HG03354 (cell line): ENCODE data around the gene DGCR8.

Experiments used
- ATAC-seq: cut with Tn5 transposase; IDR thresholded peaks from one replicate; pipeline ENCODE4 v1.9.1; 2021; ENCODE audit warnings: mild to moderate bottlenecking; ENCODE audit not compliant: unreplicated experiment, poor library complexity, severe bottlenecking

DGCR8 gene

DNA sequence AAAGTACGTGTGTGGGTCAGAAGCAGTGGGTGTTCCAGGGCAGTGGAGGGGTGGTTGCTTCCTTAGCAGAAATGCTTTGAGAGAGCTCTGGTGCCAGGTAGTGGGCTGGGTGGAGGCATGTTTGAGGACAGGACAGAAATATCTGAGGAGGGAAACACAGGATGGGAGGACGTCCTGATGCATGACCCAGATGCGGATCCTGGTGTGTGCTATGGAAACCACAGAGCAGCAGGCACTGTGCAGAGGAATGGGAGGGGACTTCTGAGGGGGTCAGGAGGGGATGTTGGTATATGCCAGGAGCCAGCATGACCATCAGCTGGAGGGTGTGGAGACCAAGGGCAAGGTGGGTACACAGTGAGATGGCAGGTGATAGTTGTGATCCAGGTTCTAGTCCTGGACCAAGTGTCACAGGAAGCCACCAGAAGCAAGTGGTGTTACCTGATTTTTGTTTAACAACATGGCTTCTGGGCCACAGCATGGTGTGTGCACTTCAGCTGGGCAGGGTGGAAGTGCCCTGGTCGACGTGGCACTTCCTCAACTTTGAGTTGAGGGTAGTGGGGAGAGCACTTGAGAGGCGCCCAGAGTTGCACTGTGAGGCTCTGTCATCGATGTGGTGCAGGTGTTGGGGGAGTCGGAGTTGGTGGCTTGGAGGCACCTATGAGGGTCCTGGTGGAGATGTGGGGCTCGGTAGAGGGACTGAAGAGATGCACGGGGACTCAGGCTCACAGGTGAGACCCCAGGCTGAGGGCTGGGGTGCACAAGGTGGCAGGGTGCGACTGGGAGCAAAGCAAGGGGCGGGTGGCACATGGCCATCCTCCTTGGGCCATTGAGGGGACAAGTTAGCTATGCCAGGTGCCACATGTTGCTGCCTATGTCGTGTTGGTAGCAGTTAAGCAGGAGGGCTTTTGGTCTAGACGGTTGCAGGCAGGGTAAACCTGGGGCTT is 7.5 kb downstream of the DGCR8 start:
- ATAC-seq, result no peak

DNA sequence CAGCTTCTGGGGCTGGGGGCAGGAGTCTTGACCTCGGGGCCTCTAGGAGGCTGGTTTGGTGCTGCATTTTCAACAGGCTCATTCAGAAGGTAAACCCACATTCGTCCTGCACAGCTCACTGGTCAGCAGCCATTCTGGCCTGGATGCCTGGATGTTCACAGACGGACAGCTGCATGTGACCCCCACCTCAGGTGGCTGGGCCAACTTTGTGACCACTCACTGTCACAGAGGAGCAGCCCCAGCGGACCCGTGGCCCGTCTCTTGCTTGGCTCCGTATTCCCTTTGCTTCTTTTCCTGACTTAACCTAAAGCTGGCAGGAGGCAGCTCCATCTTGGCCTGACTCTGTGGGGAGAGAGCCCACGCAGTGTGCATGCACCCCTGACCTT is 8.2 kb downstream of the DGCR8 start:
- ATAC-seq, result no peak

DNA sequence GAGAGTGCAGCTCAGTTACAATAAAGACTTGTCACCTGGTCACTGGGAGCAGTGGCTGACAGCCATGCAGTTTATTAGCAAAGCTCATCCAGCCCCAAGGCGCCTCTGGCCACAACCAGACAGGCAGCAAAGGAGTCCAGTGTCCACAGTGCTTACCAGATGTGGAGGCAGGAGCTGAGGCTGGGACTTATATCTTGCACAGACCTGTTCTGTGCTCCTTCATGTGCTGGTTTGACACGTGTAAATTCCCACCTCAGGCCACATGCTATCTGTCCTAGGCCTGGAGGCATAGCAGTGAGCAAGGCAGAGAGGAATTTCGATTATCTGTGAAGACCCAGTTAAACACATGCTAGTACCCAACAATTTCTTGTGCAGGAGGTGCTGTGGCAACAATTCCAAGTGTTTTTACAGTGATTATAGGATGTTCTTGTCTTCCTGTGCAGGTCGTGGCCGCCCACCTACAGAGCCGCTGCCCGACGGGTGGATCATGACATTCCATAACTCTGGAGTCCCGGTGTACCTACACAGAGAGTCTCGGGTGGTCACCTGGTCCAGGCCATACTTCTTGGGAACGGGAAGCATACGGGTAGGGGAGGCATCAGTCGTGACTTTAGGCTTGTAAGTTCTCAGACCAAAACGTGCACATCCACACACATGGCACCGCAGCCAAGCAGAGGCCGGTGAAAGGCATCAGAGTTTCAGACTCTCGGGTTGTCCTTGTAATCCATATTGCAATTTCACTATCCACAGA is 9.4 kb downstream of the DGCR8 start:
- no peak for ATAC-seq

DNA sequence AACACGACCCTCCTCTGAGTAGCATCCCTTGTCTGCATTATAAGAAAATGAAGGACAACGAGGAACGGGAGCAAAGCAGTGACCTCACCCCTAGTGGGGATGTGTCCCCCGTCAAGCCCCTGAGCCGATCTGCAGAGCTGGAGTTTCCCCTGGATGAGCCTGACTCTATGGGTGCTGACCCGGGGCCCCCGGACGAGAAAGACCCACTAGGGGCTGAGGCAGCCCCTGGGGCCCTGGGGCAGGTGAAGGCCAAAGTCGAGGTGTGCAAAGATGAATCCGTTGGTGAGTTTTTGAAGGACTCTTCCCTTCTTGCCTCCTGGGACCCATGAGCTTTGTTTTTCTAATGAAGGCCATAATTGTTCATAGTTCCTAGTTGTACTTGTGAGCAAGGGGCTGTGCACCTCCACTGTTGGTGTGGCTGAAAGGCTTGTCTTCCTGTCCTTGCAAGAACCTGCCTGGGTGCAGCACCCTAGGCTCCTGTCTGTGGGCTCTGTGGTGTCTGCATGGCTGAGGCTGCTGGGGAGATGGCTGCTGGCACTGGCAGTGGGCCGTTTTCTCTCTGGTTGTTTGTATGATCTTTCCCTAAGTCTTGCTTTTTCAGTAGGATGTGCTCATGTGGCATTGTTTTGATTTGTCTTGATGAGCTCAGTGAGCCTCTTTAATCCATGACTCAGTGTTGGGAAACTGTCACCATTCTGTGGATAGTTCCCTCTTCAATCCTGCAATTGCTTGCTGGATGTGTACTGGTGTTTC is 10.1 kb downstream of the DGCR8 start:
- ATAC-seq, result no peak

DNA sequence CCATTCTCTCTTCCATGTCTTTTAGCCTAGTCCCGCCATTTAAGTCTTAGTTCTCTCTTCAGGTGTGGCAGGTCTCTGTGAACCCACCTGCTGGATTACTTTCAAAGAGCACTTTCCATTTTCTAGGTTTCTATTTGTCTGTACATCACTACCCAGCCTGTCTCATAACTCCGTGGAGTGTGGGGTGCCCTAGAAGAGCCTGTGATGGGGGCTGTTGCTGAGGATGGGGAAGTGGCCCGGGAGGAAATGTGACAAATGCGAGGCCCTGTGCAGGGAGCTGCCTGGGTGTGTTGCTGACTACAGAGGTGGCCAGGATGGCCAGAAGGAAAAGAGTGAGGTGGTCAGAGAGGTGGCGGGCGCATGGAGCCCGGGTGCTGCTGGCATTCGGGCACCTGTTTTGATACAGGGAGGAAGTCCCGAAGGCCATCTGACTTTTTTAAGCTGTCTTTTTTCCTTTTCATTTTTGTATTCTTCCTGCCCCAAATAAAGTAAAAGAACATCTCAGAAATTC is 10.7 kb downstream of the DGCR8 start:
- no peak for ATAC-seq

DNA sequence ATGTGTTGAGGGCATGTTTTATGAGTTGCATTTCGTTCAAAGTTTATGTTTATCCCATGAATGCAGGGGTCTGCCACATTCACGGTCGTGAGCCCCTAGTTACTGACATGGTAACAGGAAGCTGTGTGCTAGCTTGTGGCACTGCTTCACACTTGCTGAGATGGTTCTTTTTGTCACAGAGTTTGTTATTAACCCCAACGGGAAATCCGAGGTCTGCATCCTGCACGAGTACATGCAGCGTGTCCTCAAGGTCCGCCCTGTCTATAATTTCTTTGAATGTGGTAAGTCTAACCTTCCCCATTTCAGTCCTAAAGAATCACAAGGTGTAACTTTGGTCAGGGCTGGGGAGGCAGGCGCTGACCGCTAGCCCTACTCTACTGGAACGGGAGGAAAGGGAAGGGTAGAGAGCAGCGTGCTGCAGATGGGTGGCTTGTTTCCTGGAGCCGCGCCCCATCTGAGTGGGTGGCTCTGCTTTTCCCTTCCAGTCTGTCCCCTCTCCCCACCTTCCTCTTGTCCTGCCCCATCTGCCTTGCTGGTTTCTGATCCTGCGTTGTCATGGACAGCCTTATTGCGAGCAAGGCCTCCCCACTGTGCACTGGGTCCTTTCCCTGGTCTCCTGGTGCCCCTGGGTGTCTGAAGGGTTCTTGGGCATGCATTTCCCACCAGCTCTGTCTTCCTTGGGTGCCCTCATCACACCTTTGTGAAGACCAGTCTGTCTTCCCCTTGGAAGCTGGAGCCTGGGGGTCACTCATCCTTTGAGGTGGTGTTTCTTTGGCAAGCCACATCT is 11.8 kb downstream of the DGCR8 start:
- no peak for ATAC-seq

DNA sequence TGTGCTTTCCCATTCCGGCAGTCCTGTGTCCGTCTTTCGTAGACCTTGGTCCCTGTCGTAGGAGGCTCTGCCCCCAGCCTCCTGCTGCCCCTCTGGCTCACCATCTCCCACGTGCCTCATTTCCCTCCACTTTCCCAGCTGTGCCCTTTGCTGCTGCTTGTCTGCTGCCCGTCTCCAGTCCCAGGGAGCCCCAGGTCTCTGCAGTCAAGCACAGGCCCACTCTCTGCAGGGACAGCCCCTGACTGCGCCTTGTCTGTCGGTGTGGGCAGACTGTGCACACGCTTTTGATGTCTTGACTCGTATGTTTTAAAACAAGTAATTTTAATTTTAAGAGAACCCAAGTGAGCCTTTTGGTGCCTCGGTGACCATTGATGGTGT is 12.4 kb downstream of the DGCR8 start:
- ATAC-seq, result no peak

DNA sequence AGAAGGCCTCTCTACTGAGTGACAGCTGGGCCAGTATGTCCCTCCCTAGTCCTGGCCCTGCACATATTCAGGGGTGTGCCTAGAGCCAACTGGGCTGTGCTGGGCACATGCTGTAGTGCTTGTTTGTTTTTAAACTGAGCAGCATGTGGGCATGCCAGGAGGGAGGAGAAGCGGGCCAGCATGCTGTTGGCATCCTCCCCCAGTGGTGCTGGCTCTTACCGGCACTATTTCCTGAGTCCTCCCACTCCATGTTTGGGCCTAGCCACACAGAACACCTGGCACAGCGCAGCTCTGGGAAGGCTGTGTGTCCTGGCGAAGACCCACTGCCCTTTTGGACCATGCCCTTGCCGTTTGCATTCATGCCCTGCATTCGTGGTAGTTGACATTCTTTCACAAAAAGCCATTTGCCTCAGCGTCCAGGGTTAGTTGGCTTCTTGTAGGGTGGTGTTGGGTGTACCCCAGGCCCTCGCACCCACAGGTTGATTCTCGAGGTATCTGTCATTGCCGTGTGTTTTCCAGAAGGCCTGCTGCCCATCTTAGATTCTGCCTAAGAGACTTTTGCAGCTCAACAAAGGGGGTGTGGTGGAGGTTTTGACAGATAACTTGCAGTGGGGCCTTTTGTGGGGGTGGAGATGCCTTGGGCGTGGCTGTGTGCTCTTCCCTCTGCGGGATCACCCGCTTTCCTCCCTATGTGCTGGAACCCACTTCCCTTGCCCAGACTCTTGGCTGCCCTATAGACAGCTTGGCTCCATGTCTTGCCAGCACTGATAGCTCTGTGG is 13.6 kb downstream of the DGCR8 start:
- no peak for ATAC-seq

DNA sequence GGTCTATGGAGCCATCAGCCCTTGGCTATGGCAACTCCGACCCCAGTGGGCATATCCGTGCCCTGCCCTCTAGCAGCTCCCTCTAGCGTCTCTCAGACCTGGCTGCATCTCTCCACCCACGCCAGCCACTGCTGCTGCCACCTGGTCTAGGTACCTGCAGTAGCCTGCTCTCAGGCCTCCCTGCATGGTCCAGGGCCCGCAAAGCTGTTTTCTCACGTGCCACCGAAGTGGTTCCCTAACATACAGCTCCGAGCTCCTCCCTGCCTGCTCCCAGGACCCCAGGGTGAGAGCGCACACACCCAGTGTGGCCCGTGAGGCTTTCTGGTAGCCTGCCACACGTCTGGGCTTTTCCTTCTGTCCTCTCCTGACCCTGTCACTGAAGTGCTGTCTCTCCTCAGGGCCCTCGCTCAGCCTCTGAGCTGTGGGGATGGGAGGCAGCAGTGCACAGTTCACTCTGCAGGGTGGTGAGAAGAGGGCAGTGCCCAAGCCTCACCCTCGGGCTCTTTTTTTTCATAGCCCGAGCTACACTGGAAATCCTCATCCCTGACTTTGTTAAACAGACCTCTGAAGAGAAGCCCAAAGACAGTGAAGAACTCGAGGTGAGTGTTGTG is 14.3 kb downstream of the DGCR8 start:
- ATAC-seq, result no peak

DNA sequence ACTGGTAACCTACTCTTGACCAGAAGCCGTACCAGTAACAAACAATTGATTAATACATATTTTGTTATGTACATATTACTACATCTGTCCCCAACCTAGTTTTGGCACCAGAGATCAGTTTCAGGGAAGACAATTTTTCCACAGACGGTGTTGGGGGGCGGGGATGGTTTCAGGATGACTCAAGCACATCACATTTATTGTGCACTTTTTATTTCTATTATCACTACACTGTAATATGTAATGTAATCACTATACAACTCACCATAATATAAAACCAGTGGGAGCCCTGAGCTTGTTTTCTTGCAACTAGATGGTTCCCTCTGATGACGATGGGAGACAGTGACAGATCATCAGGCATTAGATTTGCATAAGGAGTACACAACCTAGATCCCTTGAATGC is 15.5 kb downstream of the DGCR8 start:
- no peak for ATAC-seq

DNA sequence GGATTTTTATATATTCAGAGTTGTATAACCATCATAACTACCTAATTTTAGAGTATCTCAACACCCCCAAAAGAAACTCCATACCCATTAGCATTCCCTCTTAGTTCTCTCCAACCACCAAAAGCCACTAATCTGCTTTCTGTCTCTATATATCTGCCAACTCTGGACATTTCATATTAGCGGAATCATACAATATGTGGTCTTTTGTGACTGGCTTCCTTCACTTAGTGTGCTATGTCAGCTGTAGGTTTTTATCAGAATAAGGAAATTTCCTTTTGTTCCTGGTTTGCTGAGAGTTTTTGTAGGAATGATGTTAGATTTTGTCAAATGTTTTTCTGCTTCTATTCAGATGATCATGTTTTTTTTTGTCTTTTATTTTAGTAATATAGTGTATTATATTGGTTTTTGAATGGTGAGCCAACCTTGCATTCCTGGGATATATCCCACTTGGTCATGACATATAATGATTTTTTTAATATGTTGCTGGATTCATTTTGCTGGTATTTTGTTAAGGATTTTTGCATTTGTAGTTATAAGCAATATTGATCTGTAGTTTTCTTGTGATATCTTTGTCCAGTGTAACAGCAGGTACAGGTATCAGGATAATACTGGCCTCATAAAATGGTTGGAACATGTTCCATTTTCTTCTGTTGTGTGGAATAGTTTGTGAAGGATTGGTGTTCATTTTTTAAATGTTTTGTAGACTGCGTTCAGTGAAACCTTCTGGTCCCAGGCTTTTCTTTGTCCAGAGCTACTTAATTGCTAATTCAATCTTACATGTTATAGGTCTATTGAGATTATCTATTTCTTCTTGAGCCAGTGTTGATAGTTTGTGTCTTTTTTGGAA is 16.8 kb downstream of the DGCR8 start:
- ATAC-seq, result no peak

DNA sequence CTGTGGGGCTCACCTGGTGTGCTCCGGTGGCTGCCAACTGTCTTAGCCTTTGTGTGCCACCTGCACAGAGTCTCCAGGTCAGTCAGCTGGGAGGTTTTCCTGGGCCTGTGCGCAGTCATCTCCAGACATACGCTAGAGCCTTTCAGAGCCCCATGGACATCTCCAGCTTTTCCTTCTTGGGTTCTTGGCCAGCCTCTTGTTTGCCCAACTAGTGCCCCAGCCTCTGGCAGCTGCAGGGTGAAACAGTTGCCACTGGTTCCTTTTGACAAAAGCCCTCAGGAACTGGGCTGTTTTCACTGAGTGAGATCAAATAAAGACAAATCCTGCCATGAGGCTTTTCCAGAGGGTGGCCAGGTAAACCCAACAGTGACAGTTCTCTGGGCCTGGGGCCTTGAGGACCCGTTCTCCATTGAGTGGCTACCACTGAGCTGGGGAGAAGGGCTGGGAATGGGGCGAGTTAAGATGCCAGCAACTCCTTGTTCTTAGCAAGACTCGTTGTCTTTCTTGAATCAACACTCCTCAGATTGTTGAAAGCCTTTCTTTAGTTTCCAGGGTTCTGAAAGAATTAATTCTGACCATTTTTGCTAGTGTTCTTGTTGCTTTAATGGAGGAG is 19.2 kb downstream of the DGCR8 start:
- no peak for ATAC-seq

DNA sequence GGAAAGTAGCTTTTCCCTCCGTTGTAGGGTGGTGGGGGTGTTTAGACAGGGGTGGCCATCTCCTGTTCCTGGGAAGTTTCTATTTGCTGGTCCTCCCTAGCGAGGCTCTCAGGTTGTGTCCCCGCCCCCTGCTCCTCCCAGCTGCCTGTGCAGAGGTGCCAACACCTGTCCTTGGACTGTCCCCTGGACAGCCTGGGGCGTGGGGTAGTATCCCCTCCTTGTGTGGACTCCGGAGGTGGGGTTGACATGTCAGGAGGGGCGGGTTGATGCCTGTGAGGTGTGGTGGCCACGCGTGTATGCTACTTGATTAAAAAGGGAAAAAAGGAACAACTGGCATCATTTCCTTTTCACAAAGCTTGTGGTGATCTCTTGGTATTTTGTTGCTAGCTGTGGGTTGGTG is 21.6 kb downstream of the DGCR8 start:
- no peak for ATAC-seq

DNA sequence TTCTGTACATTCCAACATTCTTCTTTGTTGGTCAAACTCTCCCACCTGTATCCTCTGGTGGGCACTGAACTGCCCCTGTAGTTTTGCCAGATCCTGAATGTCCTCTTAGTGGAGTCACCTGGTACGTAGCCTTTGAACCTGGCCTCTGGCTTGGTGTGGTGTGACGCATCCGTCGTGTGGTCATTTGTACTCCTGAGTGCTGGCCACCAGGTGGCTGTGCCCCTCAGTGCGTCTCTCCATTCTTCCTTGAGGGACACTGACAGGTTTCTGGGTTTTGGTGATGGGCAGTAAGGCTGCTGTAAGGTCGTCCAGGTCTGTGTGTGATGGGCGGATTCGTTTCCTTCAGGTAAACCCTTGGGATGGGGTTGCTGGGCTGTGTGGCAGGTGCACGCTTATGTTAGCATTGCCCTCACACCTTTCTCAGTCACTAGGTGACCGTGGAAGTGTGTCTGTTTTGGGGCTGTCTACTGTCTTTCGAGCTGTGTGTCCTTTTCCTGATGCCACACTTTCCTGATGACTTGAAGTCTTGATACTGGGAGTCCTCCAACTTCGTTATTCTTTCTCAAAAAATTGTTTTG is 22.3 kb downstream of the DGCR8 start:
- ATAC-seq, result no peak

DNA sequence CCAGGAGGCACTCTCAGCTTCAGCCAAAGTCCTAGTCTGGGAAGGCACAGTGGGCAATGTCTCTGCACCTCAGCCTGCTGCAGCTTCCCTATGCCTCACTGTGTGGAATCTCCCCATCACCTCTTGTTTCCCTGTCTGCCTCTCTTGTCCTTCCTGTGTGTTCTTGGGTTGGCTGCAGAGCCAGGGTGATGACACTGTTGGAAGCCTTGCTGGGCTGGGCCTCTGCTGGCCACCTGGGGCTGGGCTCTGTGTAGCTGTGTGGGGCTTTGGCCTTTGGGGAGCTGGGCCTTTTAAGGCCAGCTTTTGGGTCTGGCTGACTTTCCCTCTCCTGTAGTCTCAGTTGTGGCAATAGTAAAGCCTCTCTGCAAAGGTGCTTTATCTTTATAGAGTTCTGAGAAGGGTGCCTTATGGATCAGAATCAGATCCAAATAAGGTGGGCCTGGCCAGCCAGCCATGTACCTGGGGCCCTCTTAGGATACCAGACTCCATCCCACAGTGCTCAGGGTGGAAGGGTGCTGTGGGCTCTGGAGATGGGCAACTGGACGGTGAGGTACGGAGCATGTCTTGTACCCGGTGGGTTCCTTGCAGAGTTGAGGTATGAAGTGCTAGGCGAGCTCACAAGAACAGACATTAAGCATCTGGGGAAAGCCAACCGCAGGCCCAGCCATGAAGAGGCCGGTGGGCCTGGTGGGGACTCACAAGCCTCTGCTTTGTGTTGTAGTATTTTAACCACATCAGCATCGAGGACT is 25.6 kb downstream of the DGCR8 start:
- no peak for ATAC-seq

DNA sequence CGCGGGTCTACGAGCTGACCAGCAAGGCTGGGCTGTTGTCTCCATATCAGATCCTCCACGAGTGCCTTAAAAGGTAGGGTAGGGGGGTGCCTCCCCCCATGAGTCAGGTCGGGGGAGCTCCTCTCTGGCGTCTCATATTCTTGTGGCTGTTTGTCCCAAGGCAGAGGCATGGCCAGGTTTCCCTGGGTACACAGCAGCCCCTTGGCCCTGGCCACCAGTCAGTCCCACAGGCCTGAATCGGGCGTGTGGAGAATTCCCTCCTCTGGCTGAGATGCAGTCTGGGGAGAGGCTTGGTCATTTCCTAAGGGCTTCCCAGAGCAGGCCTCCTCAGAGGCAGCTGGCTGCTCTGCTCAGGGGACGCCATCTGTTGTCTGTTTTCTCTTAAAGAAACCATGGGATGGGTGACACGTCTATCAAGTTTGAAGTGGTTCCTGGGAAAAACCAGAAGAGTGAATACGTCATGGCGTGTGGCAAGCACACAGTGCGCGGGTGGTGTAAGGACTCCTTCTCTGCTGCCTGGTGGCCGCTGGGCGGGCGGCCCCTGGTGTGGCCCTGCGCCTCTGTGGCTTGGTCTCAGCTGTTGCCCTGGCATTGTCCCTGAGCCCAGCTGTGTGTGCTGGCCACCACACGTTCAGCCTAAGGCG is 26.3 kb downstream of the DGCR8 start:
- no peak for ATAC-seq
